ENCODE data around the gene ZNF827. TPM values are rescaled to one million over a fixed set of nuclear protein-coding genes. Genes with fewer than 3 reads are reported as not detected.

Gene ZNF827
- total RNA-seq, 1 experiment from 2014 or later, result 22.4 TPM

DNA sequence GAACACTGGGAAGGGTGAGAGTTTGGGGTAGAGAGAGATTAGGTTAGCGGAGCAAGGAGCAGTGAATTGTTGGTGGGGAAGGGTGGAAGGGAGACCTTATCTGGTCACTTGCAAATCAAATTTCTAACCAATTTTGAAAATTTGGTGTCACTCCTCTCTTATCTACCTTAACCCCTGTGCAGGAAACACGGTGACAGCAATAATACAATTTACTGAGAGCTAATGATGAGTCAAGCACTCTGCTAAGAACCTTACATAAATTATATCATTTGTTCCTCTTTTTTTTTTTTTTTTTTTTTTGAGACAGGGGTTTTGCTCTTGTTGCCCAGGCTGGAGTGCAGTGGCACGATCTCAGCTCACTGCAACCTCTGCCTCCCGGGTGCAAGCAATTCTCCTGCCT lies 142.3 kb downstream of the ZNF827 start:
- POLR2A ChIA-PET (ENCODE audit: unreplicated experiment), result no interaction called here
- BruUV-seq (replicated peaks), result no TSS peak
- Histone ChIP-seq H3K4me3 (no peak overlapping the region), H2AFZ (no peak overlapping the region), H3K9me3 (ENCODE audit: insufficient read depth, low read depth) (no peaks in the 10 kb centered on the region), H4K20me1 (ENCODE audit: insufficient read depth) (no peaks in the 10 kb centered on the region), H3K27ac (no peak overlapping the region), H3K36me3 (ENCODE audit: low read depth) (no peaks in the 10 kb centered on the region), H3K4me1 (replicated peaks; ENCODE audit: insufficient read depth) (no peaks in the 10 kb centered on the region), H3K27me3 (ENCODE audit: insufficient read depth, low read depth) (no peaks in the 10 kb centered on the region), H3F3A (ENCODE audit: insufficient read depth, low read depth) (no peaks in the 10 kb centered on the region), H3K79me2 (ENCODE audit: low read depth) (no peaks in the 10 kb centered on the region), H3K9me2 (ENCODE audit: insufficient read depth) (no peaks in the 10 kb centered on the region), H3K4me2 (no peak overlapping the region)
- DNase-seq, result no peak
- CTCF ChIA-PET, result no interaction called here
- TF ChIP-seq, protein P1, sequence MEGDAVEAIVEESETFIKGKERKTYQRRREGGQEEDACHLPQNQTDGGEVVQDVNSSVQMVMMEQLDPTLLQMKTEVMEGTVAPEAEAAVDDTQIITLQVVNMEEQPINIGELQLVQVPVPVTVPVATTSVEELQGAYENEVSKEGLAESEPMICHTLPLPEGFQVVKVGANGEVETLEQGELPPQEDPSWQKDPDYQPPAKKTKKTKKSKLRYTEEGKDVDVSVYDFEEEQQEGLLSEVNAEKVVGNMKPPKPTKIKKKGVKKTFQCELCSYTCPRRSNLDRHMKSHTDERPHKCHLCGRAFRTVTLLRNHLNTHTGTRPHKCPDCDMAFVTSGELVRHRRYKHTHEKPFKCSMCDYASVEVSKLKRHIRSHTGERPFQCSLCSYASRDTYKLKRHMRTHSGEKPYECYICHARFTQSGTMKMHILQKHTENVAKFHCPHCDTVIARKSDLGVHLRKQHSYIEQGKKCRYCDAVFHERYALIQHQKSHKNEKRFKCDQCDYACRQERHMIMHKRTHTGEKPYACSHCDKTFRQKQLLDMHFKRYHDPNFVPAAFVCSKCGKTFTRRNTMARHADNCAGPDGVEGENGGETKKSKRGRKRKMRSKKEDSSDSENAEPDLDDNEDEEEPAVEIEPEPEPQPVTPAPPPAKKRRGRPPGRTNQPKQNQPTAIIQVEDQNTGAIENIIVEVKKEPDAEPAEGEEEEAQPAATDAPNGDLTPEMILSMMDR (conservative IDR thresholded peaks at IDR 0.05), result no peak
- no peak for TF ChIP-seq EZH2 (IDR thresholded peaks at IDR 0.05; ENCODE audit: low read depth)
- intact Hi-C loops (cut with micrococcal nuclease; ENCODE audit: unreplicated experiment), result no loop called here

DNA sequence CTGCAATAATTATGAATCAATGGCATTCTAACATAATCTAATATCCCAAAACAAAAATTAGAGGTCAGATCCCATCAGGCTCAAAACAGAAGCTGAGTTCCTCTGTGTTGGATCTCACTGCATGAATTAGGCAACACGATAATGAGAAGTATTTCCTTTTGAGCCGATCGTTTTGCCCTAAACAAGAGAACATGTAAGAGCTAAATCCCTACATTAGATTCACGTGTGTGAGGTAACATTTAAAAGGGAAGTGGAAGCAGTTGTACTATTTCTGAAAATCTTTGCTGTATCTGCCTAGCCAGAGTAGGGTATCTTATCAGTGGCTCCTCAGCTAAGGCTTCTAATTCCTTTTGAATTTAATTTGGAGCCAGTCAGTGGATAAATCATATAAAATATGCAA lies 143.1 kb downstream of the ZNF827 start:
- intact Hi-C loops (cut with micrococcal nuclease; ENCODE audit: unreplicated experiment), result no loop called here
- Histone ChIP-seq H3K27ac (no peak overlapping the region), H3F3A (ENCODE audit: insufficient read depth, low read depth) (no peaks in the 10 kb centered on the region), H3K79me2 (ENCODE audit: low read depth) (no peaks in the 10 kb centered on the region), H3K27me3 (ENCODE audit: insufficient read depth, low read depth) (no peaks in the 10 kb centered on the region), H3K36me3 (ENCODE audit: low read depth) (no peaks in the 10 kb centered on the region), H3K4me2 (no peak overlapping the region), H2AFZ (no peak overlapping the region), H4K20me1 (ENCODE audit: insufficient read depth) (no peaks in the 10 kb centered on the region), H3K9me3 (ENCODE audit: insufficient read depth, low read depth) (no peaks in the 10 kb centered on the region), H3K9me2 (ENCODE audit: insufficient read depth) (no peaks in the 10 kb centered on the region), H3K4me3 (no peak overlapping the region), H3K4me1 (replicated peaks; ENCODE audit: insufficient read depth) (no peaks in the 10 kb centered on the region)
- BruUV-seq (replicated peaks), result no TSS peak
- ChIA-PET POLR2A (ENCODE audit: unreplicated experiment) (interaction anchor here (0.7 kb wide), 1 partner anchor 57 kb away, joined by 6 read pairs; no protein-coding TSS in a partner anchor), CTCF (no interaction called here)
- DNase-seq, result no peak
- no peak for TF ChIP-seq EZH2 (IDR thresholded peaks at IDR 0.05; ENCODE audit: low read depth)
- TF ChIP-seq, protein P1 (conservative IDR thresholded peaks at IDR 0.05), result no peak

- no peak for DNase-seq
- no TSS peak for BruUV-seq (replicated peaks)
Measured at GRCh38 chr4:145792429-145792828, 146.2 kb downstream of the ZNF827 start.

More at GRCh38 chr4:145792429-145792828, 146.2 kb downstream of the ZNF827 start:
- Histone ChIP-seq H3K27ac (no peak overlapping the region), H4K20me1 (ENCODE audit: insufficient read depth) (no peaks in the 10 kb centered on the region), H3F3A (ENCODE audit: insufficient read depth, low read depth) (no peaks in the 10 kb centered on the region), H3K36me3 (ENCODE audit: low read depth) (no peaks in the 10 kb centered on the region), H3K4me2 (no peak overlapping the region), H3K79me2 (ENCODE audit: low read depth) (no peaks in the 10 kb centered on the region), H3K4me3 (no peak overlapping the region), H3K9me3 (ENCODE audit: insufficient read depth, low read depth) (no peaks in the 10 kb centered on the region), H3K4me1 (replicated peaks; ENCODE audit: insufficient read depth) (no peaks in the 10 kb centered on the region), H2AFZ (no peak overlapping the region), H3K9me2 (ENCODE audit: insufficient read depth) (no peaks in the 10 kb centered on the region), H3K27me3 (ENCODE audit: insufficient read depth, low read depth) (no peaks in the 10 kb centered on the region)
- ChIA-PET CTCF (no interaction called here), POLR2A (ENCODE audit: unreplicated experiment) (no interaction called here)
- intact Hi-C loops (cut with micrococcal nuclease; ENCODE audit: unreplicated experiment), result no loop called here
- TF ChIP-seq EZH2 (IDR thresholded peaks at IDR 0.05; ENCODE audit: low read depth), result no peak
- TF ChIP-seq, protein P1 (conservative IDR thresholded peaks at IDR 0.05), result no peak
